T-helper 22 cell (primary cell): Measurements from ENCODE around the gene HID1.
"Not testable (repeated sequence)": the region's sequence is repeated elsewhere in the genome, so short reads cannot be mapped to it uniquely, and the experiment has no call there.

Experiments
- DNase-seq: peaks from one replicate; pipeline ENCODE4 v3.0.0-alpha.2; 2020; ENCODE audit warnings: low read depth

Gene HID1

DNA sequence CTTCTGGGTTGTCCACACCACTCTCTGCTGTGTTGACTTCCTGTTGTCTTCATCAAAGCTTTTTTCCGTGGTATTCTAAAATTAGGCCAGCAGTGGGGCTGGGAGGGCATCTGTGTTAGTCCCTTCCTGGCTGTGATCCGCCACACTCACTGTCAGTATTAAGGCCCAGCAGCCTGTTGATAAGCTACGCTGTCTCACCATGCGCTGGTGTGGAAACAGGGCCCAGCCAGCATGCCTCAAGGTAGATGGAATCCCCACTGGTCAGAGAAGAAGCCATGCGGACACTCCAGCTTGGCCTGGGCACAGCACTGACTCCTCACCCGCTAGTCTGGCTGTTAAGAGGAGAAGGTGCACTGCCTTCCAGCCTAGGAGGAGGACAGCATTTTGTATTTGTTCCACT lies 26.2 kb upstream of the HID1 start:
- no peak for DNase-seq

DNA sequence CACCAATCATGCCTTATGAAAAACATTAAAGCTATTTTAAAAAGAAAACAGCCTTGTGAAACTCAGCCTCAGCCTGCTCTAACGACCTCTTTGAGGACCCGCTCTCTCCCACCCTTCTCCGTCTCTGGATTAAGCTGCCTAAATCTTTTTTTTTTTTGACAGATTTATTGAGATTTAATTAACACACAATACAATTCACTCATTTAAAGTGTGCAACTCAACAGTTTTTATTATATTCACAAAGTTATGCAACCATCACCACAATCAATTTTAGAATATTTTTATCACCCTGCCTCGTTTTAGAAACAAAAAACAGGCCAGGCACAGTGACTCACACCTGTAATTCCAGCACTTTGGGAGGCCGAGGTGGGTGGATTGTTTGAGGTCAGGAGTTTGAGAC lies 23.3 kb upstream of the HID1 start:
- DNase-seq = no peak

DNA sequence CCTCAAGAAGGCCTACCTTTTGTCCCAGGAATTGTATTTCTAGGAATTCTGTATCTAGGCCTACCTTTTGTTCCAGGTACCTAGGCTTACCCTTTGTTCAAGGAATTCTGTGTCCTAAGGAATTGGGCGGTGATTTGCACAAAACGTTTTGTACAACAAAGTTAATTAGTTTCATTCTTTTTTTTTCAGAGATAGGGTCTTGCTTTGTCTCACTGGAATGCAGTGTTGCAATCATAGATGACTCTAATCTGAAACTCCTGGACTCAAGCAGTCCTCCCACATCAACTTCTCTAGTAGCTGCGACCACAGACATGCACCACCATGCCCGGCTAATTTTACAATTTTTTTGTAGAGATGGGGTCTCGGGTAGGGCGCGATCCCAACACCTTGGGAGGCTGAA lies 21.9 kb upstream of the HID1 start:
- DNase-seq = no peak

DNA sequence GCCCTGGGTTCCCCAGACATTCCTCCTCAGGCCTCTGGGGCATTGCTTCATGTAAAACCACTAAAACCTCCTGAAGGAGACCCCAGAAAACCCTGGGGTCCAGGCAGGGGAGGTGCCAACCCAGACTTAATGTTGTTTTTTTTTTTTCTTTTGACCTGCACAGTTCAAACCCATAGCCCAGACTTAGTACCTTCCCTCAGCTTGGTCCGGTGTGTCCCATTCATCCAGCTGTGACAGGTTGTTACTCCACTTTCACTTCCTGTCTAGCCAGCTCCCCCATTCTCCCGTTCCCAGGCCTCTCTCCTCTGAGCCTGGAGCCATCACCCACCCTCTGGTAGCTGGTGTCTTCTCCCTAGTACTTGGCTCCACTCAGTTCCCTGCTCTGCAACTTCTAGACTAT lies 19.7 kb upstream of the HID1 start:
- DNase-seq = no peak

DNA sequence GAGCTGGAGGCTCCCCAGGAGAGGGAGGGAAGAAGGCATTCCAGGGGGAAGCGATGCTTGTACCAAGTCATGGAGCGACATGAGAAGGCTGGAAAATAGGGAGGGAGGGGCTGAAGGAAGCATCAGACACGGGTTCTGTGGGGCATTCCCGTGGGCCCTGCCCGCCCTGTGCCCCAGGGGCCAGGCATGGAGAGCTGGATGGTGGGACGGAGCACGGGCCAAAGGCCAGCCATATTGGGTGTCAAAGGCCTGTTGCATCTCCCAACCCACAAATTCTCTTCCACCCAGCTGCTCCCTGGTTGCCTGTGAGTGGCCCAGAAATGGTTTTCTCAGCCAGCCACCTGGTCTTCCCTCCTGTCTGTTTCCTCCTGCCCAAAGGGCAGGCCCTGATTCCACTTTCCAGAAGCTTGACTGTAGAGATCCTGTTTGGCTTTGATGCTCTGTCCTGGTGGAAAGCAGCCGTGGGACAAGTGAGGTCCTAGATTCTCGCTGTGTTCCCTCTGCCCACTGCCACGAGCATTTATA lies 18.1 kb upstream of the HID1 start:
- DNase-seq = no peak

DNA sequence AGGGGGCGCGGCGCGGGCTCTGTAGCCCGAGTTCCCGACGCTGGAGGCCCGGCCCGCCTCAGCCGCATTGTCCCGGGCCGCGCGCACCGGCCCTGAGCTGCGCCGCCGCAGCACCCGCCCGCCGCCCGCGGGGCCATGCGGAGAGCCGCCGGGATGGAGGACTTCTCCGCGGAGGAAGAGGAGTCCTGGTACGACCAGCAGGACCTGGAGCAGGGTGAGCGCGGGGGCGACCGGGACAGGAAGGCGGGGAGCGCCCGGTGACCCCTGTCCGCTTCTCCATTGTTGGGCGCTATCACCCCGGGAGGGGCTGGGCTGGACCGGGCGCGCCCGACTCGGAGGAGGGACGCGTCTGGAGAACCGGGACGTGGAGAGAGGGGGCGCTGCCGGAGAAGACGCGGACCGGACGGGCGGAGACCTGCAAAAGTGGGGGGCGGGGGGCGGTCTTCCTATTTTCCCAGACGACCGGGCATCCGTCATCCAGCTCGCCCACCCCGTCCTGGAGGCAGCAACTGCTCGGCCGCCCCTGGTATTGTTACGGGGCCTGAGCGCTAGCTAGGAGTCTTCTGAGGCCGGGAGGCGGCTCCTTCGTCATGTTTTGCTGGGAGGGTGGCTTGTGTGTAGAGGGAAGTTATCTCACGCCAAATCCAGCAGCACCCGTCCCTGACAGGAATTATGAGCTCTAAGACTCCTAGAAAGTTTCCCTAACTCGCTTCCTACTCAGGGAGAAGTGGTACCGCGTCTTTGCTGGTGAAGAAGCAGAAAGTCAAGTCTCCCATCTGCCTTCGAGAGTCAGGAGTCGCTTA lies 15.6 kb upstream of the HID1 start:
- DNase-seq = no peak

DNA sequence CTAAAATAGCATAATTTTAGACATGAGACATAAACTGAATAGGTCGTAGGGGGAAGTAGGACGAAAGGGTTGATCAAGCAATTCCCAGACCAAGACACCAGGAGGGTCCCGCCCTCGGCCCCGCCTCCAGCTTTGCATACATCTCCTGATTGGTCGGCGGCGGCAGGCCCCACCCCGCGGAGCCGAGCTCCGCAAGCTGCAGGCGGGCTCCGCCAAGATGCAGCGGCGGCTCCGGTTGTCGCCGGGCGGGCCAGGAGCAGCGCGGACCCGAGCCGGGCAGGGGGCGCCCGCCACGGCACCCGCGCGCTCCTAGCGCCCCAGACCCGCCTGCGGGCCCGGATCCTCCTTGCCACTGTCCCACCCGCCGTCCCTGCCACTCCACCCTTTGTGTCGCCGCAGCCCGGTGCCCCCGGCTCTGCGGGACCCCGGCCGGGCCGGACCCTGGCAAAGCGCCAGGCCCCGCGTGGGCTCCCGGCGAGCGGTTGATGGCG lies 14.9 kb upstream of the HID1 start, which contains the start of gene CDR2L:
Gene CDR2L (plus strand): TSS at position 215 of the 491 bp plus-strand sequence. CDS start 412 bp downstream, outside the sequence.
- peak; percentile 83 for DNase-seq

DNA sequence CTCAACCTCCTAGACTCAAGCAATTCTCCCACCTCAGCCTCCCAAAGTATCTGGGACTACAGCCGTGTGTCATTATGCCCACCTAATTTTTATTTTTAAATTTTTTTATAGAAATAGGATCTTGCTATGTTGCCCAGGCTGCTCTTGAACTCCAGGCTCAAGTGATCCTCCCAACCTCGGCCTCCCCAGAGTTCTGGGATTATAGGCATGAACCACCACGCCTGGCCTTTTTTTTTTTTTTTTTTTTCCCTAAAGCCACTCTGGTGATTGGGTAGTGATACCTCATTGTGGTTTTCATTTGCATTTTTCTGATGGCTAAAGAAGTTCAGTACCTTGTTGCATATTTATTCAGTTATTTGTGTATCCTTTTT lies 13.6 kb upstream of the HID1 start:
- no peak for DNase-seq

DNA sequence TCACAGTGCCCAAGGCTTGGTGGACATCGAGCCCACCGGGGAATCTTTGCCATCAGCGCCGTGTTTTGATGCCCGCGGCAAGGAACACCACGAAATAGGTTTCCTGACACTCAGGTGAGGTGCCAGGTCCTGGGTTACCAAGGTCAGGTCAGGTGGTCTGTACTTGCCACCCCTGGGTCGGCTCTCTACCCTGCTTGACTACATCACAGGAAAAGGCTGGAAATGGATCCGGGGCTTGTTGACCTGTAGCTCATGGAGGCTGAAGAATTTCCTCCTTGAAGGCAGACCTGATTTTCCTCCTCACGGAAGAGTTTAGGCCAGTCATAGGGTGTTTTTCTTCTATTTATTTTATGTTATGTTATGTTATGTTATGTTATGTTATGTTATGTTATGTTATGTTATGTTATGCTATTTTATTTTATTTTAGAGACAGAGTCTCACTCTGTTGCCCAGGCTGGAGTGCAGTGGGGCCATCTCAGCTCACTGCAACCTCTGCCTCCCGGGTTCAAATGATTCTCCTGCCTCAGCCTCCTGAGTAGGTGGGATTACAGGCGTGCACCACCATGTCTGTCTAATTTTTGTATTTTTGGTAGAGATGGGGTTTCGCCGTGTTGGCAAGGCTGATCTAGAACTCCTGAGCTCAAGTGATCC lies 10.2 kb upstream of the HID1 start:
- not testable (repeated sequence) for DNase-seq

DNA sequence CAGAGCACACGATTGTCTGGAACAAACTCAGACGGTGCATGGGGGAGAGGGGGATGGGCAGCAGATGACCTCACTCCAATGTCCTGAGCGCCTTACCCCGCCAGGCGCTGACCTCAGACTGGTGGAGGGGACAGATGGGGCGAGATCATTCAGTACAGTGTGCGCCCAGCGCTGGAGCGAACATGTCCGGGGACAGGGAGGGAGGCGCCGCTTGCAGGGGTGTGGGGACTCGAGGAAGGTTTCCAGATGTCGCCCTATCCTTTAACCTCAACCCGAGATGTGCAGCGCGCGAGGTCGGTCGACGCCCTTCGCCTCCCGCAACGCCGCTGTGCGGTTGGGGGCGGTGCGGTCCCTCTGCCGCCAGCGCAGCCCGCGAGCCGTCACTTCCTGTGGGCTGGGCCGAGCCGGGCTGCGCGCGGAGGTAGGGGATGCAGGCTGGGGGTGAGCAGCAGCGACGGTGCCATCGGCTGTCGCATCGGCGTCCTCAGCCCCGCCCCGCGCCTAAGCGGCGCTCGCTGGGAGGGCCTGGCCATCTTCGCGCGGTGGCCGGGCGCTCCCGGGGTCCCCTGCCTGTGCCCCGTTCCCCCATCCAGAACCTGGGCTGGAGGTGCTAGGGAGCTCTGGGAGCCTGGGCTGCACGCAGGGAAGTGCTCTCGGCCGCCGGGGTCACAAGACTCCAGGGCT lies 9.6 kb upstream of the HID1 start:
- peak; percentile 76 for DNase-seq

DNA sequence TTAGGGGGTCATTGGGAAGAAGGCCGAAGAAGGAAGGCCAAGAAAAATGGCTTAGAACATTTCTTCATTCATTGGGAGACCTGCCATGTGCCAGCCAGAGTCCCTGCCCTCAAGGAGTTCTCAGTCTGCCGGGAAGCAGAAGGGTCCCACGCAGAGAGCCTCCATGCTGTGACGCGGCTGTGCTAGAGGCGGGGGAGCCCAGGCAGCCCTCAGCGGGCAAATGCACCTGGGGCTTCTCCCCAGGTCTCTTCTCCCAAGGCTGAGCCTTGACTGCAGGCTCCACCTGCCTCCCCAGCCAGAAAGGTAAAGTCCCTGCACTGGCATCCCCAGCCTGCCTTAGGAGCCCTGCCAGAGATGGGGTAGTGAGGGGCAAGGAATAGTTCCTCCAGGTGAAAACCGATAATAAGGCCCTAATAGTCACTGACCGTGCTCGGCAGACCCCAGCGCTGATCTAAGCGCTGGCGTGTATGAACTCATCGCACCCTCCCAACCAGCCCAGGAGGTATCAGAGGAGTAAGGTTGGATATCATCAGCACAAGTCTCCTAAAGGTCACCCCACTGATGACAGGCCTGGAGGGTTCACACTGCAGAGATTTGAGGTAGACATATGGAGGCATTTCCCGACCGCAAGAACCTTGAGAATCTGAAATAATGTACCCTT lies 8.9 kb upstream of the HID1 start:
- DNase-seq = no peak

DNA sequence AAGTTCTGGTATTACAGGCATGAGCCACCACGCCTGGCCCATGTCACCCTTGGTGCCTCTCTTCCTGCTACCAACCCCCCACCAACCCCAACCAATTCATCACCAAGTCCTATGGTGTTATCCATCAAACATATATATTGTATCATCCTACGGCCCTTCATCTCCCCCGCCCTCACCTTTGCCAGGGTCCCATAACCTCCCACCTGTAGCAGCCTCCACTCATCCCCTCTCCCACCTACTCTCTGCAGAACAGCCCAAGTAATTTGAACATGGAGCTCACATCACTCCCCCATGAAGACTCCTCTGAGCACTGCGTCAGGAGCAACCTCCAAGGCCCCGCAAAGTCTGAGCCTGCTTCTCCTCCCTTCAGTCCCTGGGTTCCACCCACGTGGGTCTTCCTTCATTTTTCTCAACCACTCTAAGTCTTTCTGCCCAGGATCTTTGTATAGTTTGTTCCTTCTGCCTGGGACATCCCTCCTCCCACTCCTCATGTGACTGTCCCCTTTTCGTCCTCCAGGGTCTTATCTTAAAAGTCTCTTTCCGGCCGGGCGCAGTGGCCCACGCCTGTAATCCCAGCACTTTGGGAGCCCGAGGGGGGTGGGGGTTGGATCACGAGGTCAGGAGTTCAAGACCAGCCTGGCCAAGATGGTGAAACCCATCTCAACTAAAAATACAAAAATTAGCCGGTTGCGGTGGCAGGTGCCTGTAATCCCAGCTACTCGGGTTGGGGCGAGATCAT lies 7.0 kb upstream of the HID1 start:
- DNase-seq = no peak

DNA sequence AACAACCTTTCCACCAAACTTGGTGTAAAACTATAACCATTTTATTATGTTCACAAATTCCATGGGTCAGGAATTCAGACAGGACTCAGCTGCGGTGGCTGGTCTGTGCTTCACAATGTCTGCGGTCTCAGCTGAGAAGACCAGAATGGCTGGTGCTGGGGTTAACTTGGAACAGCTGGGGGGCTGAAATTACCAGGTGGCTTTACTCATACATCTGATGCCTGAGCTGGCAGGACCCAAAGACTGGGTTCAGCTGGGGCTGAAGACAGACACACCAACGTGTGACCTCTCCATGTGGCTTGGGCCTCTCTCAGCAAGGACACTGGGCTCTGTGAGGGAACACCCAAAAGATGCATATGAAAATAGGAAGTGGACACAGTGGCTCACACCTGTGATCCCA lies 5.7 kb upstream of the HID1 start:
- no peak for DNase-seq

DNA sequence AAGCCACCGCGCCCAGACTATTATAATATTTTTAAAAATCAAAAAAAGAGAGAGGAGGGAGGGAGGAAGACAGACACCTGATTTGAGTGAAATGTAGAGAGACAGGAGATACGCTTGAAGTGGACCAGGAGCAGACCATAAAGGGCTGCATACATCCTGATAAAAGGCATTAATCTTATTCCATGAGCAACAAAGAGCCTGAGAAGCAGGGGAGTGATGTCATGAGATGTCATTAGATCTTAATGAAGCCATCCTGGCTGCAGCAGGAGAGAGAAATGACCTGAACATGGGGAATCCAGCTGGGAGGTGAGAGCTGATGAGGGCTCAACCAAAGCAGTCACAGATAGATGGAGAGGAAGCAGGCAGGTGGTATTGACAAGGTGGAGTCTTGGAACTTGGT lies 5.2 kb upstream of the HID1 start:
- no peak for DNase-seq

DNA sequence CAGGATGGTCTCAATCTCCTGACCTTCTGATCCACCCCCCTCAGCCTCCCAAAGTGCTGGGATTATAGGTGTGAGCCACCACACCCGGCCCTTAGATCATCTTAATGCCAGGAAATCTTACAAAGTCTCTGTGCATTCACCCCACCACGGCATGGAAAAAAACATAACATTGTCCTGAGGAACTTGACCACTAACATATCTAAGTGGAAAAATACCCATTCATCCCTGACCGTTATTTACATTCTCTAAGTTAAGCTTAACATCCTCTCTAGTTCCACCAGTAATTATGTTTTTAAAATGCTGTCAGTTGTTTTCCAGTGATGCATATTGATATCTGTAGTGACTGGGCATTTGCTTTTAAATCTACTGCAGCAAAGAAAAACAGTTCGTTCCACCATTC lies 3.4 kb upstream of the HID1 start:
- DNase-seq = no peak

DNA sequence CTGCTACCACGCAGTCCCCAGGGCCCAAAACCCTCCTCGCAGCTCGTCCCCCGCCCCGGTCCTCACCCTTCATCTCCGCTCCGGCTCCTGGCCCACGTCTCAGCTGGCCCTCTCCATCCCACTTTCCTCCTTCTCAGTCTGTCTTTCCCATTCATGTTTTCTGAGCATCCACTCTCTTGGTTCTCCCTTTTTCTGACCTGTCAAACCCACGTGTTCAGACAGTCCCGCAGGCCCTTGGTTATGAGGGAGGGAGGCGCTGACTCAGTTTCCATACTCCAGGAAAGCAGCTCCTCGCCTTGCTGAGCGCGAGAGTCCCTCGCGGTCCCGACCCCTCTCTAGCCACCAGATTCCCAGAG lies 392 bp upstream of the HID1 start:
- no peak for DNase-seq

DNA sequence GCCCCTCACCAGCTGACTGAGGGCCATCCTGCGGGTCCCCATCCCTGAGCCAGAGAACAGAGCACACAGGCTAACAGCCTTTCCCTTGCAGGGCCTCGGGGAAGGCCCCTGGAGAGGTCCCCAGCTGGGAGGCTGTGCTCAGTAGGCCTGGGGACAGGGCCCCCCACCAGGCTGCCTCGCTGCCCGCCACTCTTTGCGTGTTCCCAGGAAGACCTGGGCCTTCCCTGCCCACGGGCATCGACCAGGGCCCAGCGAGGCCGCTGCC lies 785 bp downstream of the HID1 start:
- DNase-seq = no peak

DNA sequence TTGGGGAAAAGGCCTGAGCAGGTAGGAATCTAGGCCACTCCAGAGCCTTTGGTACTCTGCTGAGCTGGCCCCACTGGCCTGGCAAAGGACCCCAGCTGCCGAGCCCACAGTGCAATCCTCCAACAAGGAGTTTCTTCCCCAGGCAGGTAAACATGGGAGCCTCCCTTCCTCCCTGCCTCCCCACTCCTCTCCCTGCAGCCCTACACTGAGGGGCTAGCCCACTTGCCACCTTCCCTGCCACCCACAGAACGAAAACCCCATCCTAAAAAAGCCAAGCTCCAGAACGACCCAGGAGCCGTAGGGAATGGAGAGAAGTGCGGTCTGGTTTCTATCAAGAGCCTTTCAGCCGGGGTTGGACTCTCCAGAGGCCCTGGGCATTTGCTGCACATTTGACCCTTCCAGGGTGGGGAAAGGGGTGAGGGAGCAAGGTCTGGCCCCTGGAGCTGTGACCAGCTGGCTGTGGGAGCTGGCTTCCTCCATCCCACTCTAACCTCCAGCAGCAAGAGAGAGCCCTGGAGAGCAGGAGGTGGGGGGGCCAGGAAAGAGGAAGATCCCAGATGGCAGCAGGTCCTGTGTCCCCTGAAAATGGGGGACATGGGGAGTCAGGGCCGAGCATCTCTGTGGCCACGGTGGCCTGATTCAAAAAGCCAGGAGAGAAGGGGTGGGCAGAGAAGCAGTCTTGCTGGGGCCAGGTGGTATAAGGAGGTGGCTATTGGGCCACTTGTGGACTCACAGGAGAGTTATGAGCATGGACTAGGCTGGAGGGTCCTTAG lies 1.3 kb downstream of the HID1 start:
- DNase-seq = no peak

DNA sequence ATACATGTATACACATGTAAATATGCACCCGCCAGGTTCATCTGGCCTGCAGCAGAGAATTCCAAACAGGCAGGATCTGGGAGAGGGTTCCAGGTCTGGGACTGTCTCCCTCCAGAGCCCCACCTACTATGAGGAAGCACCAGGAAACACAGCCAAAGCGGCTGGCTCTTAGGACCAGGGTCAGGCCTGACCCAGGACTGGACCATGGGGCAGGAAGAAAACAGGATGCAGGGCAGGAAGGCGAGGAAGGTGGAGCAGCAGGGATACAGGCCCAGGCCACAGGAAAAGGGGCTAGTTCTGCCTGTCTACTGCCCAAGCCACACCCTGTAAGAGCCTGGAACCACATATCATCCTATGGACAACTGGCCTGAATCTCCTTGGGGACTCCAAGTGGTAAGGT lies 2.2 kb downstream of the HID1 start:
- no peak for DNase-seq

DNA sequence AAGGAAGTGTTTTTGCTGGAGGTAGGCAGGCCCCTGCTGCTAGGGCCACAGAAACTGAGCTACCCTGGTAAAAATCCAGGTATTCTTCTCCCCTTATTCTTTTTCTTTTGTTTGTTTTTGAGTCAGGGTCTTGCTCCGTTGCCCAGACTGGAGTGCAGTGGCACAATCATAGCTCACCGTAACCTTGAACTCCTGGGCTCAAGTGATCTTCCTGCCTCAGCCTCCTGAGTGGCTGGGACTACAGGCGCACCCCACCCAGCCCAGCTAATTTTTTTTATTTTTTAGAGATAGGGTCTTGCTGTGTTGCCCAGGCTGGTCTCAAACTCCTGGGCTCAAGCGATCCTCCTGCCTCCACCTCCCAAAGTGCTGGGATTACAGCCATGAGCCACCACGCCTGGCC lies 3.1 kb downstream of the HID1 start:
- not testable (repeated sequence) for DNase-seq

DNA sequence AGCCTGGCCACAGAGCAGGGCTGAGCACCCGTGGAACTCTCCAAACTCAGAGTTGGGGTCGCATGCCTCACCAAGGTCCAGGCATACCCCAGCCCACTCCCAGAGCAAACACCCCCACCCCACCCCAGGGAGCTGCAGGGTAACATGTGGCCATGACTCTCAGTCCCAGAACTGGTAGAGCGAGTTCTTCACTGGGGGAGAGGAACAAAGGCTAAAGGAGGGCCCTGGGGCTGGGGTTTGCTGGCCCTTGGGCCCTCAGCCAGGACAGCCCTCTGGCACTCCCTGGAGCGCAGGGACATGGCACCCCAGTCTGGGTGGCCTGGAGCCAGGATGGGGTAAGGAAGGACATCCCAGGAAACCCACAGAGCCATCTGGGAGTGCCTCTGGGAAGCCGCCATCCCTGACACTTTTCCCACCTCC lies 4.2 kb downstream of the HID1 start:
- no peak for DNase-seq
